Measurements from ENCODE around the gene NECAB2. TPM values are rescaled to one million over a fixed set of nuclear protein-coding genes. Genes with fewer than 3 reads are reported as not detected.

The NECAB2 gene
- total RNA-seq, 1 donor from 2014 or later = 0.32 TPM

GRCh38 chr16:83945587-83945986 lies 22.5 kb upstream of the NECAB2 start:
- Mint-ChIP-seq H3K9me3 (ENCODE audit: unreplicated experiment) (no peaks in the 10 kb centered on the region), H3K27me3 (ENCODE audit: low read depth, unreplicated experiment) (peaks cover 9% of the 10 kb centered on the region), H3K4me1 (ENCODE audit: low read depth, unreplicated experiment) (peaks cover 3% of the 10 kb centered on the region), H3K27ac (ENCODE audit: unreplicated experiment) (no peak overlapping the region), H3K4me3 (ENCODE audit: unreplicated experiment) (no peak overlapping the region), H3K36me3 (ENCODE audit: low read depth, unreplicated experiment) (peaks cover 2% of the 10 kb centered on the region)
- Histone ChIP-seq H3K4me3 (ENCODE audit: insufficient read depth, low read depth, low read length) (no peak overlapping the region), H3K79me2 (ENCODE audit: insufficient read depth, low read length) (no peaks in the 10 kb centered on the region), H2AFZ (ENCODE audit: low read depth, low read length) (no peak overlapping the region), H3K9ac (ENCODE audit: low read length) (no peak overlapping the region), H3K4me1 (ENCODE audit: insufficient read depth, low read length) (no peaks in the 10 kb centered on the region), H3K9me3 (ENCODE audit: insufficient read depth, low read depth, low read length) (no peaks in the 10 kb centered on the region), H3K27me3 (ENCODE audit: insufficient read depth, low read length) (peaks cover 1% of the 10 kb centered on the region), H4K20me1 (ENCODE audit: insufficient read depth, low read length) (no peaks in the 10 kb centered on the region), H3K36me3 (ENCODE audit: insufficient read depth, low read length) (no peaks in the 10 kb centered on the region), H3K27ac (ENCODE audit: low read depth, low read length) (no peak overlapping the region), H3K4me2 (ENCODE audit: low read length) (no peak overlapping the region)
- TF ChIP-seq EZH2 (IDR thresholded peaks at IDR 0.05; ENCODE audit: insufficient read depth, low read length) (no peak), CTCF (IDR thresholded peaks at IDR 0.05; ENCODE audit: insufficient read depth, low read depth, low read length) (no peak)
- no peak for DNase-seq (ENCODE audit: low read depth)
- FAIRE-seq = no peak

- no peaks in the 10 kb centered on the region for H3K9me3 Mint-ChIP-seq (ENCODE audit: unreplicated experiment)
- no peaks in the 10 kb centered on the region for H4K20me1 ChIP-seq (ENCODE audit: insufficient read depth, low read length)
- H3K27ac Mint-ChIP-seq (ENCODE audit: unreplicated experiment) = no peak overlapping the region
- FAIRE-seq (no peak), DNase-seq (ENCODE audit: low read depth) (no peak)
- no peaks in the 10 kb centered on the region for H3K27me3 ChIP-seq (ENCODE audit: insufficient read depth, low read length)
- H3K27ac ChIP-seq (ENCODE audit: low read depth, low read length) = no peak overlapping the region
- no peak overlapping the region for H3K4me3 ChIP-seq (ENCODE audit: insufficient read depth, low read depth, low read length)
- peaks cover 3% of the 10 kb centered on the region for H3K4me1 Mint-ChIP-seq (ENCODE audit: low read depth, unreplicated experiment)
- H3K36me3 ChIP-seq (ENCODE audit: insufficient read depth, low read length) = no peaks in the 10 kb centered on the region
- no peaks in the 10 kb centered on the region for H3K9me3 ChIP-seq (ENCODE audit: insufficient read depth, low read depth, low read length)
- H2AFZ ChIP-seq (ENCODE audit: low read depth, low read length) = no peak overlapping the region
- H3K4me3 Mint-ChIP-seq (ENCODE audit: unreplicated experiment) = no peak overlapping the region
- no peaks in the 10 kb centered on the region for H3K4me1 ChIP-seq (ENCODE audit: insufficient read depth, low read length)
- no peaks in the 10 kb centered on the region for H3K36me3 Mint-ChIP-seq (ENCODE audit: low read depth, unreplicated experiment)
- TF ChIP-seq EZH2 (IDR thresholded peaks at IDR 0.05; ENCODE audit: insufficient read depth, low read length) = no peak
- TF ChIP-seq CTCF (IDR thresholded peaks at IDR 0.05; ENCODE audit: insufficient read depth, low read depth, low read length) = no peak
- no peak overlapping the region for H3K4me2 ChIP-seq (ENCODE audit: low read length)
- H3K27me3 Mint-ChIP-seq (ENCODE audit: low read depth, unreplicated experiment) = peaks cover 8% of the 10 kb centered on the region
- no peaks in the 10 kb centered on the region for H3K79me2 ChIP-seq (ENCODE audit: insufficient read depth, low read length)
- no peak overlapping the region for H3K9ac ChIP-seq (ENCODE audit: low read length)
Measured at GRCh38 chr16:83946154-83946780, 21.8 kb upstream of the NECAB2 start.

GRCh38 chr16:83946781-83947566 lies 21.1 kb upstream of the NECAB2 start:
- H3K36me3 Mint-ChIP-seq (ENCODE audit: low read depth, unreplicated experiment) = no peaks in the 10 kb centered on the region
- peaks cover 3% of the 10 kb centered on the region for H3K4me1 Mint-ChIP-seq (ENCODE audit: low read depth, unreplicated experiment)
- no peak overlapping the region for H3K27ac Mint-ChIP-seq (ENCODE audit: unreplicated experiment)
- Histone ChIP-seq H3K4me2 (ENCODE audit: low read length) (no peak overlapping the region), H3K9ac (ENCODE audit: low read length) (no peak overlapping the region), H2AFZ (ENCODE audit: low read depth, low read length) (no peak overlapping the region), H4K20me1 (ENCODE audit: insufficient read depth, low read length) (no peaks in the 10 kb centered on the region), H3K9me3 (ENCODE audit: insufficient read depth, low read depth, low read length) (no peaks in the 10 kb centered on the region), H3K27ac (ENCODE audit: low read depth, low read length) (no peak overlapping the region), H3K4me3 (ENCODE audit: insufficient read depth, low read depth, low read length) (no peak overlapping the region), H3K79me2 (ENCODE audit: insufficient read depth, low read length) (no peaks in the 10 kb centered on the region), H3K27me3 (ENCODE audit: insufficient read depth, low read length) (no peaks in the 10 kb centered on the region), H3K36me3 (ENCODE audit: insufficient read depth, low read length) (no peaks in the 10 kb centered on the region), H3K4me1 (ENCODE audit: insufficient read depth, low read length) (no peaks in the 10 kb centered on the region)
- DNase-seq (ENCODE audit: low read depth) = no peak
- TF ChIP-seq EZH2 (IDR thresholded peaks at IDR 0.05; ENCODE audit: insufficient read depth, low read length) (no peak), CTCF (IDR thresholded peaks at IDR 0.05; ENCODE audit: insufficient read depth, low read depth, low read length) (no peak)
- H3K4me3 Mint-ChIP-seq (ENCODE audit: unreplicated experiment) = no peak overlapping the region
- H3K27me3 Mint-ChIP-seq (ENCODE audit: low read depth, unreplicated experiment) = peaks cover 8% of the 10 kb centered on the region
- FAIRE-seq = no peak
- H3K9me3 Mint-ChIP-seq (ENCODE audit: unreplicated experiment) = no peaks in the 10 kb centered on the region
